ENCODE results near the gene OAS3.

GRCh38 chr12:112907415-112908157 lies 30.7 kb upstream of the OAS3 start:
- TF ChIP-seq POLR2AphosphoS5 (IDR thresholded peaks at IDR 0.05; ENCODE audit: low read depth, low read length) (no peak), IRF3 (IDR thresholded peaks at IDR 0.05; ENCODE audit: low read depth, low read length) (no peak), CTCF (IDR thresholded peaks at IDR 0.05) (no peak)
